GM10266 (cell line): ENCODE results near the gene FOXK1.

Source experiments
- DNase-seq: peaks from one replicate; pipeline ENCODE4 v3.0.0; 2012; ENCODE audit errors: extremely low spot score
- CTCF ChIP-seq: IDR thresholded peaks from 2 replicates; pipeline ENCODE4 v1.5.1; 2012; ENCODE audit warnings: mild to moderate bottlenecking, low read depth; ENCODE audit not compliant: control insufficient read depth, insufficient read depth; ENCODE audit errors: missing control alignments

FOXK1 gene

GRCh38 chr7:4794591-4795350 lies 112.7 kb downstream of the FOXK1 start:
- no peak for DNase-seq
- no peak for TF ChIP-seq CTCF

DNA sequence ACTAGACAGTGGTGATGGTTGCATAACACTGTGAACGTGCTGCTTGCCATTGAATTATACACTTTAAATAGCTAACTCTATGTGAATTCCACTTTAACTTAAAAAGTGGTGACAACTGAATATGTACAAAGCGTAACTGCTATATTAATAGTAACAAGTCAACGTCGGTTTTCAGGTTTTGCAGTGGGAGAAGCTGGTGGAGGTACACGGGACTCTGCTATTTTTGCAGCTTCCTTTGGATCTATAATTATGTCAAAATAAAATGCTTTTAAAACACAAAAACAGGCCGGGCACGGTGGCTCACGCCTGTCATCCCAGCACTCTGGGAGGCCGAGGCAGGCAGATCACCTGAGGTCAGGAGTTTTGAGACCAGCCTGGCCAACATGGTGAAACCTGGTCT lies 114.4 kb downstream of the FOXK1 start:
- no peak for DNase-seq
- no peak for TF ChIP-seq CTCF

- TF ChIP-seq CTCF, result peak; percentile 92
- DNase-seq, result peak; percentile 90
Observed at GRCh38 chr7:4797858-4798705, 116.0 kb downstream of the FOXK1 start.

DNA sequence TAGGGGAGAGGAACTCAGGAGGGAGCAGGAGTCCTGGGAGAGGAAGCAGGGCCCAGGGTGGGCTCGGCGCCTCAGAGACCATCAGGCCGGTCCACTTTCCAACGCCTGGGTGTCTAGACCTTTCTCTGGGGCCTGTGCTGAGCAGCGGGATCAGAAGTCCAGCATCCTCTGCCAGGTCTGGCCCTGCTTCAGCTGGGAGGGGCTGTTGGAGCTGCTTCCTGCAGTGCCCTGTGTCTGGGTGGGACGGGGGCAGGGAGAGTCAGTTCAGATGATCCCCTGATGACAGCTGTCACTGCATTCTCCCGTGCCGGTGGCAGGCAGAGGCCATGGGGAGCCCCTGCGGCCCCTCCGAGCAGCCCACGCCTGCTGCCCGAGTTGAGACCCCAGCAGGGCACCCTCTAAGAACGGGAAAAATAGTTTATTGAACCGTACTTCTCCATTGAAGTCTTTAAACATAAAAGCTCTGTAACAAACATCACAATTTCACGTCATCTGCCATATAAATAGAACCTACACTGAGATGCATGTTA lies 116.7 kb downstream of the FOXK1 start:
- TF ChIP-seq CTCF, result no peak
- no peak for DNase-seq

- no peak for DNase-seq
- TF ChIP-seq CTCF, result no peak
Observed at GRCh38 chr7:4799508-4800268, 117.6 kb downstream of the FOXK1 start.

DNA sequence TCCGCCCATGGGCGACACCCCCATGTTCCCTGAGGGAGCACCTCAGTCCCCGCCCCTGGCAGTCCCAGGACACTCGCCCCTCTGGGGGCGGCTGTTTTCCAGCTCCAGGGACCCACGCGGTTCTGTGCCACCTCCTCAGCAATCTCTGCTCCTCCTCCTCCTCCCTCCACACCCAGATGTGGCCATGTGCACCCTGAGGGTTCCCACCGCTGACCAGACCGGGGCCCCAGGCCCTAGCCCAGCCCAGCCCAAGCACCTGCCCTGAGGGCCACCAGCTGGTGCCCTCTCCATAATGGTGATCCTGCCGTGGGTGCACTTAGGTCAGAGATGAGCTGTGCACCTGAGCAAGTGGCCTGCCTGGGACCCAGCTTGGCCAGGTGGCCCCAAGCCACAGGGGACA lies 118.4 kb downstream of the FOXK1 start:
- TF ChIP-seq CTCF, result no peak
- DNase-seq, result no peak
